IPS DF 6.9 (cell line): Measurements from ENCODE around the gene PROSER3.
"Not testable (repeated sequence)": the region's sequence is repeated elsewhere in the genome, so short reads cannot be mapped to it uniquely, and the experiment has no call there.

Experiments
- DNase-seq: peaks from one replicate; pipeline ENCODE4 v3.0.0-alpha.2; 2013; ENCODE audit warnings: low read depth, low spot score
- H3K27ac ChIP-seq: one replicate; pipeline ENCODE4 v1.5.1; 2013; ENCODE audit warnings: low read length, control low read depth
- H3K27me3 ChIP-seq: 2 replicates; pipeline ENCODE4 v1.6.1; 2013; ENCODE audit warnings: mild to moderate bottlenecking, low read length; ENCODE audit not compliant: control insufficient read depth, insufficient read depth
- H3K36me3 ChIP-seq: 2 replicates; pipeline ENCODE4 v1.6.1; 2013; ENCODE audit warnings: low read length; ENCODE audit not compliant: control insufficient read depth, insufficient read depth
- H3K4me1 ChIP-seq: 2 replicates; pipeline ENCODE4 v1.6.1; 2013; ENCODE audit warnings: low read length; ENCODE audit not compliant: control insufficient read depth, insufficient read depth
- H3K4me3 ChIP-seq: 2 replicates; pipeline ENCODE4 v1.5.1; 2013; ENCODE audit warnings: mild to moderate bottlenecking, low read length
- H3K9me3 ChIP-seq: 2 replicates; pipeline ENCODE4 v1.6.1; 2013; ENCODE audit warnings: low read length, inconsistent platforms; ENCODE audit not compliant: control insufficient read depth, insufficient read depth
- WGBS: extraction: QIAGEN DNeasy Blood & Tissue Kit; methylation state at CpG from one replicate; pipeline ENCODE4 v1.1.7; 2013; ENCODE audit warnings: mixed read lengths, missing lambda C conversion rate; ENCODE audit not compliant: insufficient read length, insufficient coverage; 5-methylcytosine and 5-hydroxymethylcytosine counted together

The PROSER3 gene

GRCh38 chr19:35722897-35723296 is 35.1 kb upstream of the PROSER3 start:
- no peaks in the 10 kb centered on the region for H3K27me3 ChIP-seq
- WGBS: no CpG with 5 or more reads among the region's 16 CpGs
- H3K4me1 ChIP-seq: no peaks in the 10 kb centered on the region; the same call in 1 of the 2 replicates
- H3K9me3 ChIP-seq: no peaks in the 10 kb centered on the region
- no peak overlapping the region for H3K27ac ChIP-seq
- peaks cover 56% of the 10 kb centered on the region for H3K36me3 ChIP-seq
- no peak for DNase-seq
- no peak overlapping the region for H3K4me3 ChIP-seq

DNA sequence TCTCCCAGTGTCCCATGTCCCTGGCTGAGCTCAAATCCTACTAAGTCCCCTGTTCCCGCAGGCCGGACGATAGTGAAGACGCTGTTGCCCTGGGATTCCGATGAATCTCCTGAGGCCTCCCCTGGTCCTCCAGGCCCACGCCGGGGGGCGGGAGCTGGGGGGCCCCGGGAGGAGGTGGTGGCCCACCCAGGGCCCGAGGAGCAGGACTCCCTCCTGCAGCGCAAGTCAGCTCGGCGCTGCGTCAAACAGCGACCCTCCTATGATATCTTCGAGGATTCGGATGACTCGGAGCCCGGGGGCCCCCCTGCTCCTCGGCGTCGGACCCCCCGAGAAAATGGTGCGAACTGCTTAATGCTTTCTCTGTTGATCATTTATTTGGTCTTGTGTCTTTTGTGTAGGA is 34.3 kb upstream of the PROSER3 start:
- Histone ChIP-seq H3K9me3 (no peaks in the 10 kb centered on the region), H3K4me3 (no peak overlapping the region), H3K36me3 (peaks cover 56% of the 10 kb centered on the region), H3K27me3 (no peaks in the 10 kb centered on the region), H3K4me1 (no peaks in the 10 kb centered on the region), H3K27ac (no peak overlapping the region)
- WGBS: no CpG with 5 or more reads among the region's 24 CpGs
- no peak for DNase-seq

GRCh38 chr19:35724132-35724531 is 33.8 kb upstream of the PROSER3 start:
- H3K27me3 ChIP-seq, DNase-seq: not testable (repeated sequence)

DNA sequence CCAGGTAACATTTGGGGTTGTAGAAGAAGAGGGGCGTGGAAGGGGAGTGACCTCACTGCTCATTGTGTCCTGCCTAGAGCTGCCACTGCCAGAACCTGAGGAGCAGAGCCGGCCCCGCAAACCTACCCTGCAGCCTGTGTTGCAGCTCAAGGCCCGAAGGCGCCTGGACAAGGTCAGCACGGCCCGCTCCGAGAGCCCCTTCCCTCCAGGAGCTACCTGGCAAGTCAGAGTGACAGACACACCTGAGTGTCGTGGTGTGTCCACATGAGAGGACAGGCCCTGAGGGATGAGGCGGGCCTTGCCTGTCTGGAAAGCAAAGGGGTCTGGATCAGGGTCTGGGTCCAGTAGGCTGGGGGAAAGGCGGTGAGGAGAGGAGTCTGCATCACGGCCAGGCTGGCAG is 33.4 kb upstream of the PROSER3 start:
- Histone ChIP-seq H3K9me3 (no peaks in the 10 kb centered on the region), H3K27ac (no peak overlapping the region), H3K36me3 (peaks cover 65% of the 10 kb centered on the region), H3K4me3 (no peak overlapping the region), H3K4me1 (no peaks in the 10 kb centered on the region), H3K27me3 (no peaks in the 10 kb centered on the region)
- no peak for DNase-seq
- WGBS: no CpG with 5 or more reads among the region's 12 CpGs

More at GRCh38 chr19:35724132-35724531, 33.8 kb upstream of the PROSER3 start:
- no CpG with 5 or more reads among the region's 7 CpGs for WGBS
- not testable (repeated sequence) for H3K4me1 ChIP-seq, H3K4me3 ChIP-seq, H3K9me3 ChIP-seq, H3K27ac ChIP-seq
- peaks cover 61% of the 10 kb centered on the region for H3K36me3 ChIP-seq

DNA sequence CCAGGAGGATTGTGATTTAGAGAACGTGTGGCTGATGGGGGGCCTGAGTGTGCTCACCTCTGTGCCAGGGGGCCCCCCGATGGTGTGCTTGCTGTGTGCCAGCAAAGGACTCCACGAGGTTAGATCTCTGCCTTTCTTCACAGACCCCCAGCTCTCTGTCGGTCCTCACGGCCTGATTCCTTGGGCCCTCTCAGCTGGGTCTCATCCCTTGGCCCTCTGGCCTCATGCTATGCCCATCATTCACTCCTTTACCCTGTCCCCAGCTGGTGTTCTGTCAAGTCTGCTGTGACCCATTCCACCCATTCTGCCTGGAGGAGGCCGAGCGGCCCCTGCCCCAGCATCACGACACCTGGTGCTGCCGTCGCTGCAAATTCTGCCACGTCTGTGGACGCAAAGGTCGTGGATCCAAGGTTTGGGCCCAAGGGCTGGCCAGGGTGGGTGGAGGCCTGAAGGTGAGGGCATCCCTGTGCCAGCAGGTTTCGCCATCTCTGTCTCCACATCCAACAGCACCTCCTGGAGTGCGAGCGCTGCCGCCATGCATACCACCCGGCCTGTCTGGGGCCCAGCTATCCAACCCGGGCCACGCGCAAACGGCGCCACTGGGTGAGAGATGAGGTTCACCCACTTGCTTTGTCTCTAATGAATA is 32.6 kb upstream of the PROSER3 start:
- Histone ChIP-seq H3K4me1 (no peaks in the 10 kb centered on the region), H3K9me3 (no peaks in the 10 kb centered on the region), H3K27me3 (no peaks in the 10 kb centered on the region), H3K36me3 (peaks cover 68% of the 10 kb centered on the region), H3K27ac (no peak overlapping the region), H3K4me3 (no peak overlapping the region)
- DNase-seq: no peak
- WGBS: no CpG with 5 or more reads among the region's 23 CpGs

DNA sequence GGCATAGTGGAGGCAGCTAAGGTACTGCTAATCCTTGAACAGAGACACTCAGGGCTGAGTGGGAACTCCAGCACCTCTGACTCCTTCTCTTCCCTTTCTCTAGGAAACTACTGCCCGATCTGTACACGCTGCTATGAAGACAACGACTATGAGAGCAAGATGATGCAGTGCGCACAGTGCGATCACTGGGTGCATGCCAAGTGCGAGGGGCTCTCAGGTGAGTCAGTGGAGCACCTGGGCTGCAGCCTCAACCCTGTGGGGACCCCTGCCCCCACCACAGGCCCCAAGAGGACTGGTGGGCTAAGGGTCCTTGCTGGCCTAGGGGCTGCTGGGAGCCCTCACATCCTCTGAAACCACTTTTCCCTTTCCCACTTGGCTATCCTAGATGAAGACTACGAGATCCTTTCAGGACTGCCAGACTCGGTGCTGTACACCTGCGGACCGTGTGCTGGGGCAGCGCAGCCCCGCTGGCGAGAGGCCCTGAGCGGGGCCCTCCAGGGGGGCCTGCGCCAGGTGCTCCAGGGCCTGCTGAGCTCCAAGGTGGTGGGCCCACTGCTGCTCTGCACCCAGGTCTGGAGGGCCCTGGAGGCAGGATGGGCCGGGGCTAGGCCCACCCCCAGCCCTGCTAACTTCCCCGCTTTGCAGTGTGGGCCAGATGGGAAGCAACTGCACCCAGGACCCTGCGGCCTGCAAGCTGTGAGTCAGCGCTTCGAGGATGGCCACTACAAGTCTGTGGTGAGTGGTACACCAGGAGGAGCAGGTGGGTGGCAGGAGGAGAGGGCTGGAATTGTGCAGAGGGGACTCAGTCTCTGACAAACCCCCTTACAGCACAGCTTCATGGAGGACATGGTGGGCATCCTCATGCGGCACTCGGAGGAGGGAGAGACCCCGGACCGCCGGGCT is 30.7 kb upstream of the PROSER3 start:
- no CpG with 5 or more reads among the region's 25 CpGs for WGBS
- no peaks in the 10 kb centered on the region for H3K27me3 ChIP-seq
- DNase-seq: no peak
- no peaks in the 10 kb centered on the region for H3K4me1 ChIP-seq
- H3K9me3 ChIP-seq: no peaks in the 10 kb centered on the region
- no peak overlapping the region for H3K27ac ChIP-seq
- H3K36me3 ChIP-seq: peaks cover 68% of the 10 kb centered on the region
- no peak overlapping the region for H3K4me3 ChIP-seq

- Histone ChIP-seq H3K36me3 (peaks cover 64% of the 10 kb centered on the region), H3K27ac (no peak overlapping the region), H3K27me3 (no peaks in the 10 kb centered on the region), H3K9me3 (no peaks in the 10 kb centered on the region), H3K4me3 (no peak overlapping the region), H3K4me1 (no peaks in the 10 kb centered on the region; the same call in 1 of the 2 replicates)
- no peak for DNase-seq
- WGBS: no CpG with 5 or more reads among the region's 19 CpGs
Observed at GRCh38 chr19:35727956-35728706, 29.8 kb upstream of the PROSER3 start.

DNA sequence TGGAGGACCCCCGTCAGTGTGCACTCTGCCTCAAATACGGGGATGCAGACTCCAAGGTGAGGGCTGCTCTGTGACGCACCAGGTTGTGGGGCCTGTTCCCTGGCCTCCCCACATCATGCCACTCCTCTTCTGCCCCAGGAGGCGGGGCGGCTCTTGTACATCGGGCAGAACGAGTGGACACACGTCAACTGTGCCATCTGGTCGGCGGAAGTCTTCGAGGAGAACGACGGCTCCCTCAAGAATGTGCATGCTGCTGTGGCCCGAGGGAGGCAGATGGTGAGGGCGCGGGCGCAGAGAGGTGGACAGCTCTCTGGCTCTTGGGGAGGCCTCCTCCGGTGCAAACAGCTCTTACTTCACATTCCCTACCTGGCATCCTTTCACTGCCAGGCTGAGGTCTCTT is 29.0 kb upstream of the PROSER3 start:
- H3K27ac ChIP-seq: no peak overlapping the region
- no CpG with 5 or more reads among the region's 18 CpGs for WGBS
- no peak overlapping the region for H3K4me3 ChIP-seq
- H3K27me3 ChIP-seq: no peaks in the 10 kb centered on the region
- H3K9me3 ChIP-seq: no peaks in the 10 kb centered on the region
- H3K4me1 ChIP-seq: no peaks in the 10 kb centered on the region; the same call in 1 of the 2 replicates
- DNase-seq: no peak
- peaks cover 64% of the 10 kb centered on the region for H3K36me3 ChIP-seq

GRCh38 chr19:35729763-35730162 is 28.2 kb upstream of the PROSER3 start:
- no peak for DNase-seq
- no peaks in the 10 kb centered on the region for H3K27me3 ChIP-seq
- WGBS: no CpG with 5 or more reads among the region's 11 CpGs
- H3K9me3 ChIP-seq: no peaks in the 10 kb centered on the region
- H3K36me3 ChIP-seq: peaks cover 63% of the 10 kb centered on the region
- no peak overlapping the region for H3K4me3 ChIP-seq
- no peak overlapping the region for H3K27ac ChIP-seq
- no peaks in the 10 kb centered on the region; the same call in 1 of the 2 replicates for H3K4me1 ChIP-seq

- Histone ChIP-seq H3K36me3 (peaks cover 62% of the 10 kb centered on the region), H3K4me3 (no peak overlapping the region), H3K27ac (no peak overlapping the region), H3K4me1 (no peaks in the 10 kb centered on the region; the same call in 1 of the 2 replicates), H3K9me3 (no peaks in the 10 kb centered on the region), H3K27me3 (no peaks in the 10 kb centered on the region)
- DNase-seq: no peak
- no CpG with 5 or more reads among the region's 18 CpGs for WGBS
Observed at GRCh38 chr19:35730326-35730725, 27.6 kb upstream of the PROSER3 start.
